Thoracic aorta (tissue), 2 donors: ENCODE results near the gene GSDME. TPM values are rescaled to one million over a fixed set of nuclear protein-coding genes. Genes with fewer than 3 reads are reported as not detected.

ENCODE experiments used
- ATAC-seq: fragments of 150-250 bp; one replicate; pipeline ENCODE4 v1.8.0; 2017; ENCODE audit warnings: low read depth; ENCODE audit not compliant: insufficient number of reproducible peaks, low FRiP score
- DNase-seq: peaks from one replicate; pipeline ENCODE4 v3.0.0-alpha.2; 2020; ENCODE audit warnings: low spot score
- H3K27ac ChIP-seq, 2 donors: fragments of 200-600 bp; sonication (generic); 1 replicate in 1 of 2; 2 replicates in 1 of 2; pipeline ENCODE4 v1.5.1; 2016; ENCODE audit warnings: mild to moderate bottlenecking in 2 of 2, moderate library complexity in 2 of 2
- H3K27me3 ChIP-seq: fragments of 200-600 bp; sonication (generic); replicated peaks from 2 replicates; pipeline ENCODE4 v1.6.0; 2016; ENCODE audit warnings: mild to moderate bottlenecking; ENCODE audit not compliant: insufficient read depth
- H3K36me3 ChIP-seq: fragments of 200-600 bp; sonication (generic); one replicate; pipeline ENCODE4 v1.5.1; 2016
- H3K4me1 ChIP-seq, 2 donors: fragments of 200-600 bp; sonication (generic); 1 replicate in 1 of 2; 2 replicates in 1 of 2; pipeline versions ENCODE4 v1.5.1 to v1.6.0; 2016; ENCODE audit warnings: low read depth in 2 of 2, mild to moderate bottlenecking in 1 of 2; ENCODE audit not compliant: control insufficient read depth in 1 of 2
- H3K4me3 ChIP-seq: fragments of 200-600 bp; sonication (generic); 2 replicates; pipeline ENCODE4 v1.5.1; 2016; ENCODE audit warnings: mild to moderate bottlenecking
- H3K9me3 ChIP-seq: fragments of 200-600 bp; sonication (generic); 2 replicates; pipeline ENCODE4 v1.5.1; 2016
- CTCF ChIP-seq: fragments of 200-600 bp; sonication (generic); IDR thresholded peaks from one replicate; pipeline ENCODE4 v1.5.1; 2019; ENCODE audit warnings: antibody characterized with exemption
- total RNA-seq, 2 donors: library from RNA; depleted of rRNA; stranded (reverse); fragments of >200 nt; gene quantifications; one replicate each; pipeline versions ENCODE4 v1.1.0 to v1.2.3, GENCODE V29; 2016

Gene GSDME
- total RNA-seq, 2 donors from 2014 or later: 7.3 to 21.7 TPM

- ATAC-seq (no peak), DNase-seq (no peak)
- Histone ChIP-seq H3K9me3 (no peaks in the 10 kb centered on the region), H3K27me3 (no peaks in the 10 kb centered on the region), H3K4me3 (no peak overlapping the region), H3K27ac (no peak overlapping the region), H3K4me1 (no peaks in the 10 kb centered on the region), H3K36me3 (no peaks in the 10 kb centered on the region)
- TF ChIP-seq CTCF: no peak
Observed at GRCh38 chr7:24751484-24751883, 5.8 kb downstream of the GSDME start.

GRCh38 chr7:24750441-24751055 is 6.7 kb downstream of the GSDME start:
- DNase-seq: no peak
- TF ChIP-seq CTCF: no peak
- ATAC-seq: no peak

GRCh38 chr7:24748521-24748920 is 8.7 kb downstream of the GSDME start:
- no peak for TF ChIP-seq CTCF
- Histone ChIP-seq H3K36me3 (no peaks in the 10 kb centered on the region), H3K9me3 (no peaks in the 10 kb centered on the region), H3K27me3 (no peaks in the 10 kb centered on the region), H3K27ac (no peak overlapping the region), H3K4me1 (no peaks in the 10 kb centered on the region), H3K4me3 (no peak overlapping the region)
- ATAC-seq (no peak), DNase-seq (no peak)

More at GRCh38 chr7:24750441-24751055, 6.7 kb downstream of the GSDME start:
- H3K27me3 ChIP-seq: no peaks in the 10 kb centered on the region
- H3K4me1 ChIP-seq: no peaks in the 10 kb centered on the region
- no peak overlapping the region for H3K4me3 ChIP-seq
- H3K9me3 ChIP-seq: no peaks in the 10 kb centered on the region
- no peaks in the 10 kb centered on the region for H3K36me3 ChIP-seq
- H3K27ac ChIP-seq: no peak overlapping the region

- ATAC-seq (no peak), DNase-seq (no peak)
- Histone ChIP-seq H3K4me3 (no peak overlapping the region), H3K27me3 (no peaks in the 10 kb centered on the region), H3K9me3 (no peaks in the 10 kb centered on the region), H3K4me1 (no peaks in the 10 kb centered on the region), H3K36me3 (no peaks in the 10 kb centered on the region), H3K27ac (no peak overlapping the region)
- no peak for TF ChIP-seq CTCF
Observed at GRCh38 chr7:24745355-24745754, 11.9 kb downstream of the GSDME start.

- TF ChIP-seq CTCF: no peak
- Histone ChIP-seq H3K36me3 (no peaks in the 10 kb centered on the region), H3K4me3 (no peak overlapping the region), H3K27ac (no peak overlapping the region), H3K27me3 (no peaks in the 10 kb centered on the region), H3K4me1 (no peaks in the 10 kb centered on the region), H3K9me3 (no peaks in the 10 kb centered on the region)
- DNase-seq: no peak
- ATAC-seq: no peak
Observed at GRCh38 chr7:24743471-24743870, 13.8 kb downstream of the GSDME start.
